GM21737 (cell line): ENCODE results near the gene PLIN5.

ENCODE experiments used
- ATAC-seq: cut with Tn5 transposase; IDR thresholded peaks from one replicate; pipeline ENCODE4 v1.9.1; 2021; ENCODE audit warnings: mild to moderate bottlenecking, moderate library complexity; ENCODE audit not compliant: unreplicated experiment

The PLIN5 gene

DNA sequence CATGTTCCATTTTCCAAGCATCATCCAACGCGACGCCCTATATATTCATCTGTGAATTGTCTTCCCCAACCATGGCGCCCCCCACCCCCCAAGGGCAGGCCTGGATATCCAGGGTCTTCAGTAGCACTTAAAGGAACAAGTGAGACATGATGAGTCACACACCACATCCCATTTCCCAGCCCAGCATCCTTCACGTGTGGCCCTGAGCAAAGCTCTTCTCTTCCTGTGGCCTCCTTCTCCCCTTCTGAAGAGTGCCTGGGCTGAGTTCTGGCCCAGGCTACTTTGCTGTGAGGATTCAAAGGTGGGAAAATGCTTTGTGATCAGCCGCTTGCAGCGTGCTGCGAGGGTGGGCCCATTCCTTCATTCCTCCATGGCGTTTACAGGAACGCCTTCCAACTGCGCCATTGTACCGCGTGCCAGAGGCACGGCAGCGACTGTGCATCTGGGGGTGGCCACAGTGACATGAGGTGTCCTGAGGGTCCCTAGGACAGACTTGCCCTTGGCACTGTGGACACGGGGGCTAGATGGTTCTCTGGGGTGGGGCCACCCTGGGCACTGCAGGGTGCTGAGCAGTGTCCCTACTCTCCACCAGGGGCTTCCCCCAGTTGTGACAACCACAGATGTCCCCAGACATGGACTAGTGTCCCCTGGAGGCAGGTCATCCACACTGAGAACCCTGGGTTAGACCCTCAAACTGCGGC lies 28.4 kb downstream of the PLIN5 start:
- no peak for ATAC-seq

DNA sequence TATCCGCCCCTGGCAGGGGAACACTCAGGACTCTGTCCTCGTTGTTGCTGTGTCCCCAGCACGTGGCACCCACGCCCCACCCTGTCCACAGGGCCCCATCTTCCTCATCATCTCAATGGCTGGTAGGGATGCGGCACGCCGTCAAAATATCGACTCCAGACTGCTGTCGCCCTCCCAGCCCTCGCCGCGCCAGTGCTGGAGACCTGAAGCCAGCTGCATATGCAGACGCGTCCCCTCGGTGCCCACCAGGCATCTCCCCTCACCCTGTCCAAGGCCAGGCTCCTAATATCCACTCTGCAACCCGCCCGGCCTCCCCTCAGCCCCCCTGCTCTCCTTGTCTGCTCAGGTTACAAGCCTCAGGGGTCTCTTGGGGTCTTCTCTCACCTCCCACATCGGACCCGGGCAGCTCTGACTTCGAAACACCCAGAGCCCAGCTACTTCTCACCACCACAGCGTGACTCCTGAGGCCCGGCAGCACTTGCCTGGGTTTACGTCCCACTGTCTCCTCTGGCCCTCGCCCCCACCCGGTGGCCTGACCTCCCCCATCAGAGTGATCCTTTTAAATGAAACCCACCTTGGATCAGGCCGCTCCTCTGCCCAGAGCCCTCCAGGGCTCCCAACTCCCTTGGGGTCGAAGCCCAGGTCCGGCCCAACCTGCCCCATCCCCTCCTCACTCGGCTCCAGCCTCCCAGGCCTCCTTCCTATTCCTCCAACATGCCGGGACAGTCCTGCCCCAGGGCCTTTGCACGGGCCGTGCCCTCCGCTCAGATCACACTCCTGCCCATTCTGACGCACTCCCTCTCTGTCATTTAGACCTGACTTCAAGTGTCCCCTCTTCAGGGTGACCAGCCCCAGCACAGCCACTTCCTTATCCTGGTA lies 29.2 kb downstream of the PLIN5 start:
- no peak for ATAC-seq

DNA sequence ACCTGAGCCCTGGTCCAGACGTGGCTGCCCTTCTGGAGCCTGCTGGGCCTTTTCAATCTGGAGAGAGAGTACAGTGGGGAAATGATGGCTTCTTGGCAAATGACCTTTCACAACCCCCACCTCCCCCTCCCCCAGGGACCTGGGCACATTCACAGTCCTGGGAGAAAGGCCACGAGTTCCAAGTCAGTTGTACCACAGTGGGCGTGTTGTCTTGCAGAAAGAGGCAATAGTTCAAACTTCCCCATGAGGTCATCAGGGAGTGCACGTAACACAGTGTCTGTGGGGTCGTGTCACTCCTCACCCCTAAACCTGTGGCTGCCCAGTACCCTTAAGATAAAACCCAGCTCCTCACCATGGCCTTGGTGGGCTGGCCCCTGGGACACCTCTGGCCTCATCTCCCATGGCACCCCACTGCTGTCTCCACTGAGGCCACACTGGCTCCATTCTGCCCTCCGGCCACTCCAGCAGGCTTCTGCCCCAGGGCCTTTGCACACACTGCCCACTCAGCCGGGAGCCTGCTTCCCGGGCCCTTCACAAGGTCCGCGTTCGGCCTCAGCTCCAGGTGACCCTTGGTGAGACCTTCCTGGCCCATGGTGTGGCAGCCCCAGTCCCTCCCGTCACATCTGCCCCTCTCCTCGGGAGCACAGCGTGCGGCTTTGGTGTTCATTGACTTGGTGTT lies 30.0 kb downstream of the PLIN5 start:
- ATAC-seq: no peak

DNA sequence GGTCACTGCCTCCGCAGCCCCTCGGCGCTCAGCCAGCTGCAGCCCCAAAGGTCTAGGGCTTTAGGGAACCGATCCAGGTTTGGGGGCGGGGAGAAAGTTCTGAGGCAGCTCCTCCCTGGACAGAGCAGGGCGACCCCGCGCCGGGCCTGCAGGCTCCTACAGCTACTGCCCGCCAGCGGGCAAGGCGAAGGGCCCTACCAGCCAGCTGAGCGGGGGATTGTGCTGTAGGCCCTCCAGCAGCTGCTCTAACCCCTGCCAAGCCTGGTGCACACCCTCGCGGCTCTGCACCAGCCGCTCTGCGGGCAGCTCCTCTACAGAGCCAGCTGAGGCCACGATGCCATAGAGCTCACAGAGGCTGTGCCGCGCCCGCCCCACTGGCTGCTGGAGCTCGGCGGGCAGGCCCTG lies 30.7 kb downstream of the PLIN5 start:
- no peak for ATAC-seq

DNA sequence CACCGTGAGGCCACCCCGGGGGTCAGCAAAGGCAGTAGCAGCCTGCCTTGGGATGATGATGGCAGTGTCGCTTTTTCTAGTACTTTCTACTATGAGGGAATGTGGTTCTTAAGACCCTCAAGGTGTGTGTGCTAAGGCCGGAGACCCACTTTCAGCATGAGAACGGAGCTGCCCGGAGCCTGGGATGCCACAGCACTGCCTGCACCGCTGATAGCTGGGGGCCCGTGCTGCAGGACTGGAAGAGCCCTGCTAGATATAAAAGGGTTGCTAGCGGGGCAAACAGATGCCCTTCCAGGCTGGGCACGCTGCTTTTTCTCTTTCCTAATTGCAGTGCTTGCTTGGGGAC lies 31.2 kb downstream of the PLIN5 start:
- ATAC-seq: no peak

DNA sequence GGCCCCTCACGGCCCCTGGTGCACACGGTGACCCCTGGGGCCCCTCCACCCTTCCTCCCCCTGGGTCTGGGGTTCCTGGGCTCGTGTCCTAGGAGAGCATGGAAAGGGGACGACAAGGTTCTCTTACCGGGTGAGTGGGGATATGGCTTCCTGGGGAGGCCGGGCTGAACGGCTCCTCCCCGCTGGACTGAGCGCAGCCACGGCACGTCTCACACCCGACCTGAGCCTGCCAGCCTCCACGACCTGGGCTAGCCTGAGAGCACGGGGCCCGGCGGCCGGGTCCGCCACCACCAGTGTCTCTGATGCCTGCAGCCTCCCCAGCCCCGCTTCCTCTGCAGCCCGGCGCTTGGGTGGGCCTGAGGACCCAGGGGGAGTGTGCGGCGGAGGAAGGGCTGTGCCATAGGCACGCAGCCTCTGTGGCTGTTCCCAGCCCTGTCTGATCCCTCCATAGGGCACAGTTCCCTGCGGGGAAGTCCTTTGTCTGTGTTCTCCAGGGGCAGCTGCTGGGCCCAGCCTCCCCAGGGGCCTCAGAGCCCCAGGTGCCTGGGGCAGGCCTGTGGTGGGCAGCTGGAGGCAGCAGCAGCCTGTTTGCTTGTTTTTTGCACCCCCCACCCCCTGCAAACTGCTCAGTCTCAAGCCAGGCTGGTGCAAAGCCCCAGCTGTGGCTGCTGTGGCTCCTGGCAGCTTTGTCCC lies 31.7 kb downstream of the PLIN5 start:
- no peak for ATAC-seq

DNA sequence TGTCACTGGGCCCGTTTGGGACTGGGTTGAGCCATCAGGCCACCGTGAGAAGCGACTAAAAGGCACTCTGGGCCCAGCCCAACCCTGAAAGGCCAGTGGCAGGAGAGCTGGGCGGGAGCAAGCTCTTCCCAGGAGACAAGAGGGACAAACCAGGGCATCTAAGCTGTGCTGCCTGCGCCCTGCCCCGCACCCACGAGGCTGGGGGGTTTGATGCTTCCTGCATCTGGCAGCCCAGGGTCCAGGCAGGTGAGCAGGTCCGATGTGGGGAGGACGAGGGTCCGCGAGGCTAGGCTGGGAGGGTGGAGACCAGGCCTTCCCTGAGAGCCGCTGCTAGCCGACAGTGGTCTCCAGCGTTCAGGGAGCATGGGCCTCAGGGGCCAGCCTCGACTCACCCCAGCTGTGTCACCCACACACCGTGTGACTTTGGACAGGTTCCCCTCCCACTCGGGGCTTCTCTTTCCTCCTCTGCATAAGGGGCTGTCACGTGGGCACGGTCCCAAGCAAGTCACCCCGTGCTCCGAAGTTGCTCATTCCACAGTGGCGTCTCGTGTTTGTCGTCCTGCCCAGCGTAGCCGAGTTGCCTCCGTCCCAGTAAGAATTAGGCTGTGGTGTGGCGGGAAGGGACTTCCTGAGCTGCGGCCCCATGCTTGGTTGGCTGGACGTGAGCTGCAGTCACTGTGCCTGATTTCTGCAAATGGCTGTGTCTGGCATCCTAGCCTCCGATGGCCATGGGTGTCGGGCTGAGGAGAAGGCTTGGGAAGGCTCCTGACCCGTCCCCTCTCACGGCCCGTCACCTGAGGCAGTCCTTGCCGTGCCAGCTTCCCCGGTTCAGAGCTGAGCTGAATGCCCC lies 32.5 kb downstream of the PLIN5 start:
- no peak for ATAC-seq

DNA sequence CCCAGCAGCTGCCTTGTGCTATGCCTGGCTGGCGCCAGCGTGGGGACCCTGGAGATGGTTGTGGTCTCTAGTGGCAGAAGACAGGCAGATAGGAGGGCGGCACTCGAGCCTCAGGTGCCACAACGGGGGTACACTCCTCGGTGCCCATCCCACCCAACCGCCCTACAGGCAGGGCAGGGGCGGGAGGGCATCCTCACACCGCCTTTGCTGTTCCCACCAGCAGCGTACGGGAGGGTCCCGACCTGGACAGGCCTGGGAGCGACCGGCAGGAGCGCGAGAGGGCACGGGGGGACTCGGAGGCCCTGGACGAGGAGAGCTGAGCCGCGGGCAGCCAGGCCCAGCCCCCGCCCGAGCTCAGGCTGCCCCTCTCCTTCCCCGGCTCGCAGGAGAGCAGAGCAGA lies 33.3 kb downstream of the PLIN5 start:
- ATAC-seq: no peak

DNA sequence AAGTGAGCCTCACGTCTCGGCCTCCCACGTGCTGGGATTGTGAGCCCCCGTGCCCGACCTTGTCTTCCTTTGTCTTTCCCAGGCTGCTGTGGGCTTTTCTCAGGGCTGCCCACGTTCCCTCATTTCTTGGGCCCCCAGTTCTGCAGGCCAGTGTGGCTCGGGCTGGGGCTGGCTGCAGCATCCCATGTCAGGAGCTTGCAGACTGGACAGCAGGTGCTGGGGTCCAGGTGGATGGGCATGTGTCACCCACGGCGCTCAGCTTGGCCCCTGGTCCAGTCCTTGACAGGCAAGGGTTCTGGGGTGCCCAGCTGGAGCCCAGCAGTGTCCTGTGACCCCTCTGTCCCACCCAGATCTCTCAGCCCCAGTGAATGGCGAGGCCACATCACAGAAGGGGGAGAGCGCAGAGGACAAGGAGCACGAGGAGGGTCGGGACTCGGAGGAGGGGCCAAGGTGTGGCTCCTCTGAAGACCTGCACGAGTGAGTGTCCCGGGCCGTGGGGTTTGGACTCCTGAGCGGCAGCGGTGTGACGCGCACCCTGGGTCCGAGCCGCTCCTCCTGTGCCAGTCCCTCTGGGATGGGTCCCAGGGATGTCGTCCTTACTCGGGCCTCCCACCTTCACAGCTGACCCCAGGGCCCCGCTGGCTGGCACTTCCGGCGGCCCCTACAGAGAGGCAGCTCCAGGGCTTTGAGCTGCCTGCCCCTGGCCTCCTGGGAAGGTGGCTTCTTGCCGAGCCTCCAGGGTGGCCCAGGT lies 34.0 kb downstream of the PLIN5 start:
- ATAC-seq: no peak

DNA sequence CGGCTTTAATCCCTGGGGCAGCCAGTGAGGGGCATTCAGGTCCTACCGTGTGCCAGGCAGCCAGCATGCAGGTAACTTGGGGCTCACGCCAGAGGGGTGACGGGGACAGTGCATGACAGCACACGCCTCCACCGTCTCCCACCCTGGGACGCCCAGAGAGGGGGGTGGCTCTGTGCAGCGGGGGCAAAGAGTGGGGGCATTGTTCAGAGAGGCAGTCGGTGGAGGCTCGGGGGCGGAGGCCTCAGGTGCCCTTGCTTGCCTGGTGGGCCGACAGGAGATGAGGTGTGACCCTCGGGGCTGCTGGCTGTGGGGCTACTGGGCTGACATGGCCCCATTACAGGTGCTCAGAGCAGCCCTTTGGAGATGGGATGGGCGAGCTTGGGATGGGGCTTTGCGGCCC lies 35.2 kb downstream of the PLIN5 start:
- no peak for ATAC-seq

DNA sequence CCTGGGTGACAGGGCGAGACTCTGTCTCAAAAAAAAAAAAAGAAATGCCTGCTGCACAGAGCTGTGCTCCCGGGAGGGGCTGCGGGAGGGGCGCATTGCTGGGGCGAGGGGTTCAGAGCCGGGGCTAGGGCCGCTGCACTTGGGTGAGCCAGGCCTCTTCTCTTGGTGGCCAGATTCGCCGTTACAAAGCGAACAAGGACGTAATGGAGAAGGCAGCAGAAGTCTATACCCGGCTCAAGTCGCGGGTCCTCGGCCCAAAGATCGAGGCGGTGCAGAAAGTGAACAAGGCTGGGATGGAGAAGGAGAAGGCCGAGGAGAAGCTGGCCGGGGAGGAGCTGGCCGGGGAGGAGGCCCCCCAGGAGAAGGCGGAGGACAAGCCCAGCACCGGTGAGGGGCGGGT lies 35.7 kb downstream of the PLIN5 start:
- no peak for ATAC-seq

DNA sequence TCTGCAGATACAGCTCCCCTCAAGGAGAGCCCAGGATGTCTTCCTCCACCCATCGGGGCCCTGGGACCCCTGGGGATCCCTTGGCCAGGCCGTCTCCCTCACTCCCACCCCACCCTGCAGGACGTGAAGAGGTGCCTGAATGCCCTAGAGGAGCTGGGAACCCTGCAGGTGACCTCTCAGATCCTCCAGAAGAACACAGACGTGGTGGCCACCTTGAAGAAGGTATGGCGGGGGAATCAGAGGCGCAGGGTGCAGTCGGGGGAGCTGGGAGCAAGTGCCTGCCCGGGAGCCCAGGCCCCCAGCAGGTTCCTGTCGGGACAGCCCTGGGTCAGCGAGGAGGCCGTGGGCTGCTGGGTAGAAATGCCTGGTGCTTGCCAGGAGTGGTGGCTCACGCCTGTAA lies 36.3 kb downstream of the PLIN5 start:
- no peak for ATAC-seq

DNA sequence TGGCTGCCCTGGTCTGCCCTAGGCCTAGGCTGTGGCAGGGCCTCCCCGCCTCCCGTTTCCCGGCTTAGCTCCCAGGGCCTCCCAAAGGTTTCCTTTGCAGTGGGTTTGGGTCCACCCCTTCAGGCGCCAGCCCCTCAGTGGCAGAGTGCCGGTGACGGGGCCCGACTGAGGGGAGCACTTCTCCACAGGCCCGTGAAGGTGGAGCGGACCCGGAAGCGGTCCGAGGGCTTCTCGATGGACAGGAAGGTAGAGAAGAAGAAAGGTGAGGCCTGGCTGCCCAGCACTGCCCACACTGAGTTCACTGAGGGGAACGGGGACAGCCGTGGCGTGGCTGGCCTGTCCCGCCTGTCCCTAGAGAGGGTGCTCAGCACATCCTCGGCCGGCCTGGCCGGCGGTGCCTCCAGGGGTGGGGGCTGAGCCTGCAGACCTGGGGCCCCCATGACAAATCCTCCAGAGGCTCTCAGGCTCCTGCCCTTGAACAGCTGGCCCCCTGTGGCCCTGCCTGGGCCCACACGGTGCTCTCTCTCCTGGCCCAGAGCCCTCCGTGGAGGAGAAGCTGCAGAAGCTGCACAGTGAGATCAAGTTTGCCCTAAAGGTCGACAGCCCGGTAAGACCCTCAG lies 37.1 kb downstream of the PLIN5 start:
- ATAC-seq: no peak

DNA sequence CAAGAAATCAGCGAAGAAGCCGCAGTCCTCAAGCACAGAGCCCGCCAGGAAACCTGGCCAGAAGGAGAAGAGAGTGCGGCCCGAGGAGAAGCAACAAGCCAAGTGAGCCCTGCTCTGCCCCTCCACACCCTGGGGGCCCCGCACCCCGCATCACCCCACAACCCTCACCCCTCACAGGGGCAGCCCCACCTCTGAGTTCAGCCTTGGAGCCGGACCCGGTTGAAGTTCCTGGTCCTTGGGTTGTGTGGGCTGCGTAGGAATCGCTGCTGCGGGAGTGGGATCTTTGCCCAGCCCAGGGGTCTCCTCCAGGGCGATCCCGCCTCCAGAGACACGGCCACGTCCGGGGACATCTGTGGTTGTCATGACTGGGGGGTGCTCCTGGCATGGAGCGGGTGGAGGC lies 38.7 kb downstream of the PLIN5 start:
- ATAC-seq: no peak

DNA sequence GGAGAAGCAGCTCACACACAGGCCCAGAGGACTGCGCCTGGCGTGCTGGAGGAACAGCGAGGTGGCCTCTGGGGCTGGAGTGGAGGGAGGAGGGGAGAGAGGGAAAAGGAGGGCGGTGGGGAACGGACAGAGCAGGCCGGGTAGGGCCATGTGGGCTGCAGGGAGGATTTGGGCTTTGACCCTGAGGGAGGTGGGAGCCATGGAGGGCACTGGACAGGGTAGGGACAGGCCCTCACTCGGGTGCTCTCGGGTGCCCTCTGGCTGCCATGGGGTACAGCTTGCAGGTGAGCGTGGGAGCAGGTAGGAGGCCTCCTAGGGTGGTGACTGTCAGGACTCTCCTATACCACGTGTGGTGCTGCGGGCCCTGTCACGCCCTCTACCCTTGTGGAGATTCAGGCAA lies 39.6 kb downstream of the PLIN5 start:
- ATAC-seq: no peak

DNA sequence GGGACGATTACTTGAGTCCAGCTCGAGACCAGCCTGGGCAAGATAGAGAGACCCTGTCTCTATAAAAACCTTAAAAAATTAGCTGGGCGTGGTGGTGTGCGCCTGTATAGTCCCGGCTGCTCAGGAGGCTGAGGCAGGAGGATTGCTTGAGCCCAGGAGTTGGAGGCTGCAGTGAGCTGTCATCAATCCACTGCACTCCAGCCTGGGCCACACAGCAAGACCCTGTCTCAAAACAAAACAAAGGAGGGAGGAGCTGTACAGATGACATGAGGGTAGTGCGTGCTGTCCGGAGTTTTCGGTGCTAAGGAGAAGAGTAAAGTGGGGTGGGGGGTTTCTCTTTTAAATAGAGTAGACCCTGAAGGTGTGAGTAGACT lies 40.3 kb downstream of the PLIN5 start:
- no peak for ATAC-seq

DNA sequence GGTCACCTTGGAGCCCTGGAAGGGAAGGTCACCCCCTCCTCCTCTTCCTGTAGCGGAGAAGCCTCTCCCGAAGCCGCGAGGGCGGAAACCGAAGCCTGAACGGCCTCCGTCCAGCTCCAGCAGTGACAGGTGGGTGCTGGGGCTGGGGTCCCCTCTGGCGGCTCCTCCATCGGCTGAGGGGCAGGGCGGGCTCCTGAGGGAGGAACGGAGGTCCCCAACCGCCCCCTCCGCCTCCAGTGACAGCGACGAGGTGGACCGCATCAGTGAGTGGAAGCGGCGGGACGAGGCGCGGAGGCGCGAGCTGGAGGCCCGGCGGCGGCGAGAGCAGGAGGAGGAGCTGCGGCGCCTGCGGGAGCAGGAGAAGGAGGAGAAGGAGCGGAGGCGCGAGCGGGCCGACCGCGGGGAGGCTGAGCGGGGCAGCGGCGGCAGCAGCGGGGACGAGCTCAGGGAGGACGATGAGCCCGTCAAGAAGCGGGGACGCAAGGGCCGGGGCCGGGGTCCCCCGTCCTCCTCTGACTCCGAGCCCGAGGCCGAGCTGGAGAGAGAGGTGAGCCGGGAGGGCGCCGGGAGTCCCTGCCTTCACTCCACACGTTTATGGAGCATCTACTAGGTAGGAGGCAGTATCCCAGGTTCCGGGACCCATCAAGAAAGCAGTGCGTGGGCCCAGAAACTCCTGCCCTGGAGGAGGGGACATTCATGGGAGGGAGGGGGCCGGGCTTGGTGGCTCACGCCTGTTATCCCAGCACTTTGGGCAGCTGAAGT lies 40.9 kb downstream of the PLIN5 start:
- no peak for ATAC-seq

DNA sequence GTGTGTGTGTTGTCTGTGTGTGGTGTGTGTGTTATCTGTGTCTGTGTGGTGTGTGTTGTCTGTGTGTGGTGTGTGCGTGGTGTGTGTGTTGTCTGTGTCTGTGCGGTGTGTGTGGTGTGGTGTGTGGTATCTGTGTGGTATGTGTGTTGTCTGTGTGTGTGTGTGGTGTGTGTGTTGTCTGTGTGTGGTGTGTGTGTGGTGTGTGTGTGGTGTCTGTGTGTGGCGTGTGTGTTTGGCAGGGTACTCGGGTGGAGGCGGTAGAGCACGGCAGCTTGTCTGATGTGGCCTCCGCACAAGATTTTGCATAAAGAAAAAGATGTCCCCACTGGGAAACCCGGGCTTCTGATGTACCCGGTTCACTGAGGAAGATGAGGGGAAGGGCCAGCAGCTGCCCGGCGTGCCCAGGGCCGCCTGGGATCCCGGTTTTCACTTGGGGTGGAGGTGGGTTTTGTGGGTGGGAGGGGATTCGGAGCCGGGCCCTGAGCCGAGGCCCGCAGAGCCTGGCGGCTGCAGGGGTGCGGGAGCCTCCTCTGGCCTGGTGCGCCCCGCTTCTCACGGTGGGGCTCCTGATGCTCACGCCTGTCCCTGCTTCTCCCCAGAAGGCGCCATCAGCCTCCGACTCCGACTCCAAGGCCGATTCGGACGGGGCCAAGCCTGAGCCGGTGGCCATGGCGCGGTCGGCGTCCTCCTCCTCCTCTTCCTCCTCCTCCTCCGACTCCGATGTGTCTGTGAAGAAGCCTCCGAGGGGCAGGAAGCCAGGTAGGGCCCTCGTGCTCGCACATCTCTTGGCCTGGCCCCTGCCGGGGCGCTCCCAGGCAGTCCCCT lies 41.7 kb downstream of the PLIN5 start:
- ATAC-seq: no peak
